DOHH2 (cell line): ENCODE data around the gene UBE2S.

Source experiments
- CTCF ChIP-seq: fragments of 200-600 bp; sonication (generic); IDR thresholded peaks from one replicate; pipeline ENCODE4 v1.5.1; 2014; ENCODE audit warnings: antibody characterized with exemption, mild to moderate bottlenecking, low read depth, low read length; ENCODE audit not compliant: poor library complexity, severe bottlenecking
- EZH2phosphoT487 ChIP-seq: fragments of 200-600 bp; sonication (generic); IDR thresholded peaks from 2 replicates; pipeline ENCODE4 v1.6.1; 2017; ENCODE audit warnings: borderline replicate concordance, mild to moderate bottlenecking, antibody characterized with exemption, low read length, moderate library complexity, mixed read lengths

GRCh38 chr19:55402509-55402908 is 5.1 kb downstream of the UBE2S start:
- TF ChIP-seq CTCF (no peak), EZH2phosphoT487 (no peak)
